Inferior parietal cortex (tissue), 1 donor: ENCODE measurements around the gene LMAN2L.

Experiments used
- DNase-seq: peaks from one replicate; pipeline ENCODE4 v3.0.0-alpha.2; 2016; ENCODE audit errors: extremely low spot score

LMAN2L gene

DNA sequence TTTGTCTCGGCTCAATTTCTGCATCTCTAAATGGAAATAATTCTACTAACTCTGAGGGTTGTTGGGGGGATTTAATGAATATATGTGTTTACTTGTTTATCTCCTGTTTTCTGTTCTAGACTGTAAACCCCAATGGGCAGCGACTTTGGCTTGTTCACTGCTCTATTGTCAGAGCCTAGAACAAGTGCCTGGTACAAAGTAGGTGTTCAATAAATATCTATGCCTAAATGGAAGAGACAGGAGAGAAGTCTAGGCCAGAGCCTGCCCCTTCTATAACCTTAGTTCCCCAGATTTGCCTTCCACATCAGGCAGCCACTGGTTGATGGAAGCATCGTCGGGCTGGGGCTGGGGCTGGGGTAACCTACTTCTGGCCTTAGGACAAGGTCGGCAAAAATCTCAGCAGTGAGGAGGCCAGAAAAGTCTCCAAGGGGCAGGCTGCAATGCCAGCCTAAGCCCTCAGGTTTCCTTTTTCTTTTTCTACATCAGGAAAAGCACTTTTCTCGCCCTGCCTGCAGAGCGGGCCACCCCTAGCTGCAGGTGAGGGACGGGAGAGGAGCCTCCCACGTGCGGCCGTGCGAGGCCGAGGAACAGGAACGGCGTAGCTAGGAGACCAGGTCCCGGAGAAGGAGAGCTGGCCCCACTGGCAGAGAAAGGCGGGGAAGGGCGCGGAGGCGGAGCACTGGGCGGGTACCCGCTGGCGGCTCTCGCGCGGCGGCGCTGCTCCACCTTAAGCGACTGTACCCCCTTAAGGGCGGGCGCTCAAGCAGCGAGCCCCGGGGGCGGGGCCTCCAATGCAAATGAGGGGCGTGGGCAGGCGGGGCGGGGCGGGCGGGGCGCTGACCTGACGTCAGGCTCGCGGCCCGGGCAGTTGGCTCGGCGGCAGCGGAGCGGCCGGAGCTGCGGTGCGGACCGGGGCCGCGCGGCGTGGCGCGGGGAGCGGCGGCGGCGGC is 20.4 kb upstream of the LMAN2L start, which contains the start of gene CNNM4:
CNNM4 (plus strand) TSS at position 867 of the 950 bp plus-strand sequence. CDS start 98 bp downstream, outside the sequence.
- DNase-seq: peak; percentile 86

DNA sequence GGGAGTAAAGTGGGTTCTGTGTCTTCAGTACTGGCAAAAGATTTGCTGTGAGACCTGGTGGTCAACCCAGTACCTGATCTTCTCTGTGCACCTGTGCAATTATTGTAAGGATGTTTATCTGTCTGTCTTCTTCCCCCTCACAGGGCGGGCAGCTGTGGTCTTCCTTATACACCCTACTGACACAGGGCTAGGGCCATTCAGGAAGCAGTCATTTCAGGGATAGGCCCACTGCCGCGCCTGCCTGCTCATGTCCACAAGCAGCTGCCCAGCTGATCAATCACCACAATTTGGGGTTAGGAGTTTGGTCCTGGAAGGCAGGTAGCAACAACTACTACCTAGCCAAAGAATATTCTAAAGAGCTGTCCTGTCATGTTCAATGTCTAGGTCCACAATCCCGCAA is 19.7 kb upstream of the LMAN2L start:
- no peak for DNase-seq

DNA sequence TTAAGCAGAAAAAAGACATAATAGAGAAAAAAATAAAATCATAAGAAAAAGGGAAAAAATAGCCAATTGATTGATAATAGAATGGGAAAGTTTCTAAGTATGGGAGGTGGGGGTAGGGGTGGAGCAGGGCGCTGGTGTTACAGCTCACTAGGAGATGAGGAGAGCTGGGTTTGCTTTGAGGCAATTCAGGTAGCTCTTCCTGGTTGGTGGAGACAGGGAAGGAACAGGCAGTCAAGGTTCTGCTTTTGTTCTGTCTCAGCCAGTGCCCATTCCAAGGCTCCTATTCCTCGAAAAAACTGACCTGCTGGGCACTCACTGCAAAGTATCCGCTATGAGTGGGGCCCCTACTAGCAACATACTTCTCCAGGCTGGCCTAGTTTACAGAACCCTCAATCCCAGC is 19.1 kb upstream of the LMAN2L start:
- no peak for DNase-seq

DNA sequence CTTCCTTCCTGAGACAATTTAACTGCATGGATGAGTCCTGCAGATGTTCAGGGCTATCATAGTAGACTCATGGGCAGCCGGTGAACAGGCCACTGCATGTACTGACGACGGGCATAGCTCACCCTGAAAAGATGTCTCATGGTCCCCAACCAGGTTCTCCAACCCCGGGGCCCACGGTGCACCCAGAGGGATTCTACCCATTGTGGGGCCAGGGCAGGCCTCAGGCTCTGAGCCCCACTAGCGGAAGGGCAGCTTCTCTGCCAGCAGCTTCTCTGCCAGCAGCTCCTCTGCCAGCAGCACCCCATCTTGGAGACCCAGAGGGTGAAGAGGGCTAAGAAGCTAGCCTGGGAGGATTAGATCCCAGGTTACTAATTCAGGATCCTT is 17.6 kb upstream of the LMAN2L start:
- DNase-seq: no peak

DNA sequence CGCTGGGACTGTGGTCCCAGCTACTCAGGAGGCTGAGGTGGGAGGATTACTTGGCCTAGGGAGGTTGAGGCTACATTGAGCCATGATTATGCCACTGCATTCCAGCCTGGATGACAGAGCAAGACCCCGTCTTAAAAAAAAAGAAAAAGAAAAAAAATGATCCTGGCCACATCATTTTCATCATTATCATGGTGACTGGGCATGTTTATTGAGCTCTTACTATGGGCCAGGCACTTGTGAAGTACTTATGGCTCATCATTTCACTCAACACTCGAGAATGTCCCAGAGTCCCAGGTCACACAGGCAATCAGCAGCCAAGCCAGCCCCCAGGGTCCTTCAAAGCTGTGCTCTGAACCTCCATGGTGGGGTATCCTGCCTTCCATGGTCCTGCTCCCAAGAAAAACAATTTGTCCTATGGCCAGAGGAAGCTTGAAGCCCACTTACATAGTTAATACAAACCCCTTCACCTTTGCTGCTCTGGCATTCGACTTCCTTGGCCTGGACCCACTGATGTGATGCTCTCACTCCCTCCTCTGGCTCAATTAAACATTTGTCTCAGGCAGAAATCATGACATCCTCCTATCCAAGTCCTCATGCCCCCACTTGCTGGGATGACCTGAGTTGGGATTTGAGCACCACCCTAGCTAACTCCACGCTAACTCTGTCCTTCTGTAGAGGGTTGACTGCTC is 17.1 kb upstream of the LMAN2L start:
- DNase-seq: no peak

DNA sequence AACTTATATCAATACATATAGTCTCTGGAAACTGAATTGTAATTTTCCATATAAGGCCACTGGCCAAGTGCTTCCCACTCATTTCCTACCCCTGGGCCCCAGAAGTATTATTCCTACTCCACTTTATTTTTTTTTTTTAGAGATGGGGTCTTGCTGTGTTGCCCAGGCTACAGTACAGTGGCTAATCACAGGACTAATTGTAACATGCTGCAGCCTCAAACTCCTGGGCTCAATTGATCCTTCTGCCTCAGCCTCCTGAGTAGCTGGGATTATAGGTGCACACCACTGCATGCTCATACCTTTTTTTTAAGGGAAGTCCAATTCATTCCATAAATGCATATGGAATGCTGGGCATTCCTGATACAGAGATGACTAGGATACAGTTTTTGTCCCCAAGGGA is 14.5 kb upstream of the LMAN2L start:
- DNase-seq: no peak

DNA sequence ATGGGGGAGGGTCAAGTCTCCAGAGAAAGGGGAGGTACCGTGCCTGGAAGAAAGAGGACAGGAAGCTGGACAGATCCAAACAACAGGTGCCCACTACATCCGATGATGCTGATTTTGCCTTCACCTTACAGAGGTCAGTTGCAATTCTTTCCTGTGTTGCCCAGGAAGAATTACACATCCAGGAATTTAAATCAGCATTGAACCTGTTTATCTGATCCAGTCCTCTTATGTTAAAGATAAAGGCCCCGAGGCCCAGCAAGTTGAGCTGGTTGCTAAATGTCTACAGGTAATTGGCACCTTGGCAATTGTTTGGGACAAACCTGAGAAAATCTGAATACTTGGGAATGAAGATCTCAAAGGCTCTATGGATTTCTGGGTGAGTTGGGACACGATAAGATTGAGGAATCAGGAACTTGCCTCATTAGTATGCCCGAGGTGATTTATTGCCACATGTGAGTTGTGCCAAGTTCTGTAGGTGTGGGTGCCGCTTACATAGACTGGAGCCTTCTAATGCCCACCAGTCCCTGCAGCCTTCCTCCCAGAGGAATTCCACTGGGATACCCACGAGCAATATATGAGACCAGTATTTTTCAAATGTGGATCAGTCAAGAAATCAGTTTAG is 13.9 kb upstream of the LMAN2L start:
- no peak for DNase-seq

DNA sequence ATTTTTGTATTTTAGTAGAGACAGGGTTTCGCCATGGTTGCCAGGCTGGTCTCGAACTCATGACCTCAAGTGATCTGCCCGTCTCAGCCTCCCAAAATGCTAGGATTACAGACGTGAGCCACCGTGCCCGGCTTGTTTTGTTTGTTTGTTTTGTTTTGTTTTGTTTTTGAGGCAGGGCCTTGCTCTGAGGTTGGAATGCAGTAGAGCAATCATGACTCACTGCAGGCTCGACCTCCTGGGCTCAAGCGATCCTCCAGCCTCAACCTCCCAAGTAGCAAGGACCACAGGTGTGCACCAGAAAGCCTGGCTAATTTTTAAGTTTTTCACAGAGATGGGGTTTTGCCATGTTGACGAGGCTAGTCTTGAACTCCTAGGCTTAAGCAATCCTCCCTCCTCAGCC is 11.9 kb upstream of the LMAN2L start:
- no peak for DNase-seq

DNA sequence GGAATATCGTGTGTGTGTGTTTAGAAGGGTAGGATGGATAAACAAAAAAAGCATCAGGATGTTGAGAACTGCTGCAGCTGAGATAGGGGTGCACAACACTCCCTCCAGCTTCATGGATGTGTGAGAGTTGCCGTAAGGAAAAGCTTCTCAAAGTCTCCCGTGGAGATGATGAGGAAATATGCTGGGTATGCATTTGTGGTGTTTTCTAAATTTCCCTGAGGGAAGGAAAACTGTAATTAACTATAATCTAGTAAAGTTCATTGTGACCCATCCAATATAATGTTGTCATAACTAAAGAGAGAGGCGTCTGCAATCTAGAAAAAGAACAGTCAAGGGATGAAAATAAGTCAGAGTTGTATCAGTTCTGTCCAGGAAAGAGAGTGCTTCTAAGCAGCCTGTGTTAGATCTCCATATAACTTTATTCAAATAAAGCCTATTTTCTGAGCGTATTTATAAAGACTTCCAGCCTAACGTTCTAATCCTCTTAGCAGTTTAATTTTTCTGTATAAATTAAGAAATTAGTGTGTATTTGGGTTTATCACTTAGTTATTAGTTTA is 7.3 kb upstream of the LMAN2L start:
- DNase-seq: no peak

DNA sequence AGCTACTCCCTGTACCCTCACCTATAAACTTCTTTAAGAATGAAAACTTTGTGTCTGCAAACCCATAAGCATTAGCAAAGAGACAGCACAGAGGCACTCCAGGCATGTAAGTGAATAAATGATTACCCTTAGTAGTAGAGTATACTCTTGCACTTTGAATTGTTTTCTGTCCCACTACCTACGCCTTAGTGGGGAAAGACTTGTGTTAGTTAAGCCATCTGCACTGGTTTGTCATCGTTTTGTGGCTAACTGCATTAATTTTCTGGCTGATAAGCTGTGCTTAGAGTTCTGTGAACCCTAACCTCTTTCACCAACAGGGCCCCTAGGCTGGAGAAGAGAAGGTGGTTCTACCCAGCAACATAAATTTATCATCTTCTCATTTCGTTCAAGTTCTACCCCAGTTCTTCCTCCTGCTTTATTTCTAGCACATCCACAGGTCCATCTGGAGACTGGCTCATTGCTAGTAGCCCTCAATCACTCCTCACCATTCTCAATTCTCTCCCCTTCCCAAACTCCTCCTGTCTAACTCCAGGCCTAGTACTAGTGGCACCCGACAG is 710 bp downstream of the LMAN2L start:
- DNase-seq: no peak

DNA sequence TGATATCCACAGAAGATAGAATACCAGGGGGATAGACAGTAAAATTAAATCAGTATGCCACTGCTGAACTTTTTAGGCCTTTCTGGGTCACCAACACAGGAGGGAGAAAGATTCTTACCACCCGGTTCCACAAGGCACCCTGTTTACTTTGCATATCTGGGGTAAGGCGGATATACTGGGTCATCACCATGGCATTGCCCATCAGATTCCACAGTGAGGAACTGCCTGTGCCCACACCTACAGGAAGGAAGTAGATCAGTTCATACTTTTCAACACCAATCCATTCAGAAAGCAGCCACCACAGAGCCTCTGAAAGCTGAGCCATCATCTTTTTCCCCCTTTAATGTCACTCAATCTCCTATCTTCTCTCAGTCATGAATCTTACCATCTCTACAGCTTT is 2.0 kb downstream of the LMAN2L start:
- no peak for DNase-seq

DNA sequence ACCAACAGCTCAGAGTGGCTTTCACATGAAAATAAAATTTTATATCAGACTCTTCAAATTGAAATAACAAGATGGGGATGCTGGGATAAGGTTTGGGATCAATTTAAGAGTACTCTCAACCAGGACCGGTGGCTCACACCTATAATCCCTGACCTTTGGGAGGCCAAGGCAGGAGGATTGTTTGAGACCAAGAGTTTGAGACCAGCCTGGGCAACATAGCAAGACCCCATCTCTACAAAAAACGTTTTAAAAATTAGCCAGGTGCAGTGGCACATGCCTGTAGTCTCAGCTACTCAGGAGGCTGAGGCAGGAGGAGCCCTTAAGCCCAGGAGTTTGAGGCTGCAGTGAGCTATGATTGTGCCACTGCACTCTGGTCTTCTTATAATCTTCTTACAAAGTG is 2.6 kb downstream of the LMAN2L start:
- DNase-seq: no peak

DNA sequence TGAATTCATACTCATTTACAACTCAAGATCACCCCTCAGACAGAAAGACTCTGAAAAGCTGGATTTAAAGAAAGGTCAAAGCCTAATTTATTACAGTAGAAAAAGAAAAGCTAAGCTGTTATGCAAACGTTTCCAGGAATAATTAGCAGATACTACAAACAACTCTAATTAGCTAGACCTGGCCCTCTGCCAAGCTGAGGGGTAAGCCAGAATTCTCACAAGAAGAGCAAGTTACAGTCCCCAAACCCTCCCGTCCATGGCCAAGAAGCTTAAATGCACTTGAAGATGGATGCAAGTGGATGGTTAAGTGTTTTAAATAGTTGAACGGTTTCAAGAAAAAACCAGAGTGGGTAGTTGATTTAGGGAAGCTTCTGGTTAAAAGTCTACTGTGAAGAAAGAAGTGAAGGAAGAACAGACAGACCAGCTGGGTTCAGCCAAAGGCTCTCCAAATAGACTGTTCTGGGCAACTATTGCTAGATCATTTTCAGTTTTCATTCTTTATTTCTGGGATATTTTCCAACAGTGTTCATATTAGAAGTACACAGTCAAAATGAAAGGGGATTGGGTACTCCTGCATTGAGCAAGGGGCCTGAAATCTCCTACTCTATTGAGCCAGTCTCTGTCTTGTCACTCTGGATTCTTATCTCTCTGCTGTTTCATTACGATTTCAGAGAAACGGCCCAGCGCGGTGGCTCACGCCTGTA is 4.8 kb downstream of the LMAN2L start:
- no peak for DNase-seq

DNA sequence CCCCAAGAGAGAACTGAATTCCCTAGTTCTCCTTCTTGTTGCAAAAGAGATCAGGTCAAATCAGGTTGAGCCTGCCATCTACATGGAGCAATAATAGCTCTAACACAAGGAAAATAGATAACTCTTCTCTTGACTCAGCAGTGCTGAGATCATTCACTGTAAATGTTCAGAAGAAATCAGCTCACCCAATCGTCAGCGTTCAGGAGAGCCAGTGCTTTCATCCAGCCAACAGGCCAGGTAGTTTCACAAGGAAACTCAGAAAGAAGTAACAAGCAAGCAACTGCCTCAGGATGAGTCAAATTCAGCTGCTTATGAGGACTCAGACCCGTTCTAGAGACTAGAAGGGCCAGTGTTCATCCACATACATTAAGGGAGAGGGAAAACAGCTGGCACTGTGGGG is 5.9 kb downstream of the LMAN2L start:
- no peak for DNase-seq

DNA sequence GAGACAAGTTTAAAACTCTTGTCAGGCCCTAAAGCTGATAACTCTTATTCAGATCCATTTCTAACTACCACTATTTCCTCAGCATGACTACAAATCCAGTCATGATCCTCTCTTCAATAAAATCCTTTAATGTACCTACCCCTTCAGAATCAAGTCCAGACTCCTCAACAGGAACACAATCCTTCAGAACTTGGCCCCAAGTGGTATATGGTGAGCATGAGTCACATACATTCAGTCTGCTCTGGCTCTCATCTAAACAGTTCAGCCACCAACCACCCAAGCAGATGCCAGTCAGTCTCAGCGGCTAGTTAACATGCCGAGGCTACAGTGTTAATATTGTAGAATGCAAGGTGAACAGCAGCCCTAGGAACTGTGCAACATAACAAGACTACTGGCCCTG is 9.7 kb downstream of the LMAN2L start:
- no peak for DNase-seq

DNA sequence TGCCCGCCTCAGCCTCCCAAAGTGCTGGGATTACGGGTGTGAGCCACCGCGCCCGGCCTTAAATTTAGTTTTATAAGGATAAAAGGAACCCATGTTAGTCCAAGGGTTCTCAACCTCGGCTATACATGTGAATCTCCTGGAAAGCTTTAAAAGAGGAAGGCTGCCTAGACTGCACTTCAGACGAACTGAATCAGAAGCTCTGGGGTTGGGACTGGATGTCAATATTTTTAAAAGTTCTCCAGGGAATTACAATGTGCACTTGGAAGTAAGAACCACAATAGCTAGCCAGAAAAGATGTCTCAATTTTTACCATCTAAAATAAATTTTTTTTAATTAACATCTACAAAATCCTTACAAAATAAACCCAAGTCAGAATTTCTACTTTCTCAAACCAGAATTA is 10.1 kb downstream of the LMAN2L start:
- no peak for DNase-seq

DNA sequence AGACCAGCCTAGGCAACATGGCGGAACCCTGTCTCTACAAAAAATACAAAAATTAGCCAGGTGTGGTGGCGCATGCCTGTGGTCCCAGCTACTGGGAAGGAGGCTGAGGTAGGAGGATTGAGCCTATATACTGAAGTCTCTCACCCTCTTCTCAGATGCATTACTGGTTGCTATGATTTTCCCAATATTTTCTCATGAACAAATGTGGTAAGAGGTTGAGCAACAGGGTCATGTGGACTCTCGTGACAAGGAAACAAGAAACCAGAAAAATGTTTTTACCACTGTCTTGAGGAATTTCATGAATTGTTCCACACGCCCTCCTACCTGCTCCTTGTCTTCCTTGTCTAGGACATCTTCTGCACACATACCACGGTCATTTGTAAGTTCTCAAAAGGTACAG is 12.4 kb downstream of the LMAN2L start:
- no peak for DNase-seq

DNA sequence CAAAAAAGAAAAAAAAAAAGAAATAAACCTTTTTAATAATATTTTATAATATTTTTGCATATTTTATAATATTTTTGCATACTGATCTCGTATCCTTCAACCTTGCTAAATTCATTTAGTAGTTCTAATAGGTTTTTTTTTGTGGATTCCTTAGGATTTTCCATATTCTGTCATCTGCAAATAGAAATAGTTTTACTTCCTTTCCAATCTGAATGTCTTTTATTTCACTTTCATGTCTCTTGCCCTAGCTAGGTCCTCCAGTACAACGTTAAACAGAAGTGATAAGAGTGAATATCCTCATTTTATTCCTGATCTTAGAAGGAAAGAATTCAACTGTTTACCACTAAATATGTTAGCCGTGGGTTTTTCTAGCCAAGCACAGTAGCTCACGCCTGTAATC is 13.7 kb downstream of the LMAN2L start:
- DNase-seq: no peak

DNA sequence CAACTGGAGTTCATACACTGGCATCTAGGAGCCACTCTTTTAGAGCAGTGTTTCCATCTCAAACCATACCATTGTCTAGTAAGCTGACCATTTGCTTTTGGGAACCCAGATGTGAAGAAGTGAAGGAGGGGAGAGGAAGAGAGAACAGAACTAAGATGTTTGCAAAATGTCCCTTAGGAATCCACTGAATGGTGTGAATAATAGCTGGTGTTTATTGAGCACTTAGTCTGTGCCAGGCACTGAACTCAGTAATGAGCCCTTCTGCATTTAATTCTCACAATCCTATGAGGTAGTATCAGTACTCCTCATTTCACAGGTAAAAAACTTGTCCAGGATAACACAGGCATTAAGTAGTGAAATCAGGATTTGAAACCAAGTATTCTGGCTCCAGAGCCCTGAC is 23.5 kb downstream of the LMAN2L start:
- no peak for DNase-seq

DNA sequence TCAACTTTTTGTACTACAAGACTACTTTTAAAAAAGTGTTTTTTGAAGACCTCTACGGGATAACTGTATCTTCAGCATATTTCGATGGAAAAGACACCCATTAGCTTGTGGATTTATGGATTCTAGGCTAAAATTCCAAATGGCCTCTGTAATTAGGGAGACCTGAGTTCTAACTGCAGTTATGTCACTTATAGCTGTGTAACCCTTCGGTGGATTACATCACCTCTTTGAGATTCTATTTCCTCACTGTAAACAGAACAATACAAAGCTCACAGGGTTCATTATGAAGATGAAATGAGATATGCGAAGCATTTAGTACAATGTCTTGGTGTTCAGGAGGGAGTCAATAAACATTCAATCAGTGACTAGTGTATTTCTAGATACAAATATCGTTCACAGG is 24.2 kb downstream of the LMAN2L start:
- DNase-seq: no peak

DNA sequence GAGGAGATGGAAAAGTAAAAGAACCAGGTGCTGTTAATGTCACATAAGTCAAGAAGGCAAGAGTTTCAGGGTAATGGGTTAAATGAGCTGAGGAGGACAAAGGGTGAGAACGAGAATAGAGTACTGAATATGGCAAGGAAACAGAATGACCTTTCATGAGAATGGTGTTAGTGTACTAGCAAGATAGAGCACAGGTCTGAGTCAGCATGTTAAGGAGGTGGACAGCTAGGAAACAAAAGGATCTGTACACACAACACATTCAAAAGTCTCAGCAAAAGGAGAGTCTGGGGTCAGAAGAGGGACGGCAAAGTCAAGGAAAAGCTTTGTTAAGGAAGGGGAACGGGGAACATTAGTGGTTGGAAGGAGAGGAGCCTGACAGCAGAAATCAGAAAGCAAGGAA is 28.9 kb downstream of the LMAN2L start:
- no peak for DNase-seq
